PC-9 (cell line): ENCODE results near the gene SMAD9.

Source experiments
- EZH2 ChIP-seq: fragments of 200-600 bp; sonication (generic); IDR thresholded peaks from 2 replicates; pipeline ENCODE4 v1.8.0; 2017; ENCODE audit warnings: antibody characterized with exemption, low read depth
- TF ChIP-seq, protein P1 (sequence below): fragments of 200-600 bp; sonication (generic); conservative IDR thresholded peaks from 2 replicates; pipeline ENCODE4 v1.6.1; 2017; ENCODE audit warnings: mixed run types, antibody characterized with exemption, mild to moderate bottlenecking, moderate library complexity

DNA sequence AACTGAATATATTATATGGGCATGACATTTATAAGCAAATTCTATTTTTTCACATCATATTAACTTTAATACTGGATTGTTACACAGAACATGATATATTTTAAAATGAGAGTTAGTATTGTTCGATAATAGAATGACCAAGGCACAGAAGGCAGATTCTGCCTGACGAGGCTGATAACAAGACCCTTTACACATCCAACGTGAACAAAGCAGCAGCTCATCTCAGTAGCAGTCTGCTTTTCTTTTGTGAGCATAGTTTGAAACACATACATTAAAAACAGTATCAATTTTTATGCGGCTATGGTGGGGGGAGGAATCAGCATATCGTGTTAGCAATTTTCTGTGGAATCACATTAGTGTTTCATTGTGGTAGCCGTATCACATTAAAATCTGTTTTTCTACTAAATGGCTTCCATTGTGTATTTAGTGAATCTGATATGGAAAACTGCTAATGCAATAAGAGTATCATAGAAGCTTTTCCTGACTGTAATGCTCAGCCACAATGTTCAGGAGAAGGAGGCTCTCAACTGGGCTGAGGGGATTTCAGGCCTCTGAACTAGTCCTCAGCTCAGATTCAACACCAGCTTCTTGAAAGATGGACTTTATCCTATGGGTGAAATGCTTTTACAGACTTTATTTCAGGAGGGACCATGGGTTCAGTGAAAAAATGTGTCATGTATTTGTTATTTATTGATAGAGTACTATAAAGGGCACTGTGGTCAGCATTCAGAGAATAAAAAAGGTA lies 4.0 kb downstream of the SMAD9 start:
- TF ChIP-seq, protein P1, sequence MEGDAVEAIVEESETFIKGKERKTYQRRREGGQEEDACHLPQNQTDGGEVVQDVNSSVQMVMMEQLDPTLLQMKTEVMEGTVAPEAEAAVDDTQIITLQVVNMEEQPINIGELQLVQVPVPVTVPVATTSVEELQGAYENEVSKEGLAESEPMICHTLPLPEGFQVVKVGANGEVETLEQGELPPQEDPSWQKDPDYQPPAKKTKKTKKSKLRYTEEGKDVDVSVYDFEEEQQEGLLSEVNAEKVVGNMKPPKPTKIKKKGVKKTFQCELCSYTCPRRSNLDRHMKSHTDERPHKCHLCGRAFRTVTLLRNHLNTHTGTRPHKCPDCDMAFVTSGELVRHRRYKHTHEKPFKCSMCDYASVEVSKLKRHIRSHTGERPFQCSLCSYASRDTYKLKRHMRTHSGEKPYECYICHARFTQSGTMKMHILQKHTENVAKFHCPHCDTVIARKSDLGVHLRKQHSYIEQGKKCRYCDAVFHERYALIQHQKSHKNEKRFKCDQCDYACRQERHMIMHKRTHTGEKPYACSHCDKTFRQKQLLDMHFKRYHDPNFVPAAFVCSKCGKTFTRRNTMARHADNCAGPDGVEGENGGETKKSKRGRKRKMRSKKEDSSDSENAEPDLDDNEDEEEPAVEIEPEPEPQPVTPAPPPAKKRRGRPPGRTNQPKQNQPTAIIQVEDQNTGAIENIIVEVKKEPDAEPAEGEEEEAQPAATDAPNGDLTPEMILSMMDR = no peak
- TF ChIP-seq EZH2 = no peak
